HG03457 (cell line): ENCODE measurements around the gene HACD4.

Experiments used
- ATAC-seq: cut with Tn5 transposase; IDR thresholded peaks from one replicate; pipeline ENCODE4 v1.9.1; 2021; ENCODE audit warnings: moderate number of reproducible peaks; ENCODE audit not compliant: unreplicated experiment

Gene HACD4

GRCh38 chr9:21031091-21031807 is at the start of gene HACD4:
TSS of gene HACD4 (minus strand) at chr9:21031640. CDS start at chr9:21031590, 50 bp downstream.
- peak; percentile 47 for ATAC-seq

GRCh38 chr9:21080793-21081192 is 49.4 kb upstream of the HACD4 start:
- ATAC-seq = no peak

- no peak for ATAC-seq
Observed at GRCh38 chr9:21078702-21079101, 47.3 kb upstream of the HACD4 start.

GRCh38 chr9:21077781-21078180 is 46.3 kb upstream of the HACD4 start, which contains the start of gene IFNB1:
TSS of gene IFNB1 (minus strand) at chr9:21077942. CDS start at chr9:21077869, 73 bp downstream.
- no peak for ATAC-seq

GRCh38 chr9:21075484-21075883 is 44.0 kb upstream of the HACD4 start:
- ATAC-seq = no peak

- no peak for ATAC-seq
Observed at GRCh38 chr9:21070906-21071305, 39.5 kb upstream of the HACD4 start.

- ATAC-seq = no peak
Observed at GRCh38 chr9:21070171-21070571, 38.7 kb upstream of the HACD4 start.

GRCh38 chr9:21060919-21061561 is 29.6 kb upstream of the HACD4 start:
- ATAC-seq = peak; percentile 84

- no peak for ATAC-seq
Observed at GRCh38 chr9:21056931-21057330, 25.5 kb upstream of the HACD4 start.

GRCh38 chr9:21053851-21054250 is 22.4 kb upstream of the HACD4 start:
- no peak for ATAC-seq

- no peak for ATAC-seq
Observed at GRCh38 chr9:21047281-21047691, 15.8 kb upstream of the HACD4 start.

- ATAC-seq = no peak
Observed at GRCh38 chr9:21043841-21044240, 12.4 kb upstream of the HACD4 start.

GRCh38 chr9:21042466-21042865 is 11.0 kb upstream of the HACD4 start:
- ATAC-seq = no peak

- ATAC-seq = no peak
Observed at GRCh38 chr9:21039302-21039701, 7.9 kb upstream of the HACD4 start.

GRCh38 chr9:21037278-21037677 is 5.8 kb upstream of the HACD4 start:
- no peak for ATAC-seq

- no peak for ATAC-seq
Observed at GRCh38 chr9:21031808-21032183, 356 bp upstream of the HACD4 start.

- ATAC-seq = peak; percentile 86
Observed at GRCh38 chr9:21030389-21031035, 928 bp downstream of the HACD4 start.

GRCh38 chr9:21029661-21030060 is 1.8 kb downstream of the HACD4 start:
- ATAC-seq = no peak

GRCh38 chr9:21028466-21028865 is 3.0 kb downstream of the HACD4 start:
- no peak for ATAC-seq

- ATAC-seq = no peak
Observed at GRCh38 chr9:21027295-21027694, 4.1 kb downstream of the HACD4 start.

GRCh38 chr9:21023861-21024260 is 7.6 kb downstream of the HACD4 start:
- no peak for ATAC-seq

- no peak for ATAC-seq
Observed at GRCh38 chr9:21018177-21018576, 13.3 kb downstream of the HACD4 start.
